ENCODE results near the gene HSF2BP.
"Not testable (repeated sequence)": the region's sequence is repeated elsewhere in the genome, so short reads cannot be mapped to it uniquely, and the experiment has no call there.

The HSF2BP gene

DNA sequence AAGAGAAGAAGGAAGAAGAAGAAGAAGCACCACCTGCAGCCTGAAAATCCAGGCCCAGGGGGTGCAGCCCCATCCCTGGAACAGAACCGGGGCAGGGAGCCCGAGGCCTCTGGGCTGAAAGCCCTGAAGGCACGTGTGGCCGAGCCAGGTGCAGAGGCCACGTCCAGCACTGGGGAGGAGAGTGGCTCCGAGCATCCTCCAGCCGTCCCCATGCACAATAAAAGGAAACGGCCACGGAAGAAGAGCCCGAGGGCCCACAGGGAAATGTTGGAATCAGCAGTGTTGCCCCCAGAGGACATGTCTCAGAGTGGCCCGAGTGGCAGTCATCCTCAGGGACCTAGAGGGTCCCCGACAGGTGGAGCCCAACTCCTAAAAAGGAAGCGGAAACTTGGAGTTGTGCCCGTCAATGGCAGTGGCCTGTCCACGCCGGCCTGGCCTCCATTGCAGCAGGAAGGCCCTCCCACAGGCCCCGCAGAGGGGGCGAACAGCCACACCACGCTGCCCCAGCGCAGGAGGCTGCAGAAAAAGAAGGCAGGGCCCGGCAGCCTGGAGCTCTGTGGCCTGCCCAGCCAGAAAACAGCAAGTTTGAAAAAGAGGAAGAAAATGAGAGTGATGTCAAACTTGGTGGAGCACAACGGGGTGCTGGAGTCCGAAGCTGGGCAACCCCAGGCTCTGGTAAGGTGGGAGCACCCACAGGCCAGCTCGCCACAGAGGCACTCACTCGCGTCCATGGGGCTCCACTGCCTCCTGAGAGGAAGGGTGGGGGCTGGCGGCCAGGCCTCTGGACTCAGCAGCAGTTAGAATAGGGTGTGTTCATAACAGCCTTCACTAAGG lies 28.5 kb upstream of the HSF2BP start:
- no peak for FAIRE-seq

DNA sequence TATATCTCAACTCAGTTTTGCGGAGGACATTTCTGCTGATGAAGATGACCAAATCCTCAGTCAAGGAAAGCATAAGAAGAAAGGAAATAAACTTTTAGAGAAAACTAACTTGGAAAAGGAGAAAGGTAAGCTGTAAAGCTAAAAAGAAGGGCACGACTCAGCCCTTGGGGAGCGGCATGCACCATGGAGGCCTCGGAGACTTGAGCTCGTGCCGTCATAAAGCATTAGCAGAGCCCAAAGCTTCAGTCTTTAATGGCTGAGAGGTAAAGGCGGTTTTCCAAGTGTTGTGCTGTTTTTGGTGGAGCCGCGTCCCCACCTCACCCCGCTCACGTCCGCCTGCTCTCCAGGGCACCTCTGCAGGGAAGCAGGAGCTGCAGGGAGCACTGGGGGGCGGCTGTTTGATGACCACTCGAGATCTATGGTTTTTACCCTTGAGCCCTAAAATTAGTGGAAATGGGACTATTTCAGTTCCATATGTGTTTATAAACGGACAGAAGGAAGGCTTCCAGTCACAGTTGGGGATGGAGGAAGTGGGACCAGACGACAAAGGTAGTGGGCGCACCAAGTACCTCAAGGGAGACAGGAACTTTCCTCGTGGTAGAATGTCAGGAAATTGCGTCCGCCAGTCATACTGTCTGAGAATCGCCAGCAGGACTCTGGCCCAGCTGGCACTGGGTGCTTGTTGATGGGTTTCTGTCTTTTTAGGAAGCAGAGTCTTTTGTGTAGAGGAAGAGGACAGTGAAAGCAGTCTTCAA lies 27.7 kb upstream of the HSF2BP start:
- FAIRE-seq = no peak

- FAIRE-seq = no peak
These were observed 25.1 kb upstream of the HSF2BP start for GRCh38 chr21:43684424-43684823.

- no peak for FAIRE-seq
These were observed 22.4 kb upstream of the HSF2BP start for GRCh38 chr21:43681650-43682049.

- not testable (repeated sequence) for FAIRE-seq
These were observed 21.1 kb upstream of the HSF2BP start for GRCh38 chr21:43680421-43680820.

- no peak for FAIRE-seq
These were observed 20.7 kb upstream of the HSF2BP start for GRCh38 chr21:43679951-43680350.

GRCh38 chr21:43676391-43676790 lies 17.1 kb upstream of the HSF2BP start:
- FAIRE-seq = no peak

DNA sequence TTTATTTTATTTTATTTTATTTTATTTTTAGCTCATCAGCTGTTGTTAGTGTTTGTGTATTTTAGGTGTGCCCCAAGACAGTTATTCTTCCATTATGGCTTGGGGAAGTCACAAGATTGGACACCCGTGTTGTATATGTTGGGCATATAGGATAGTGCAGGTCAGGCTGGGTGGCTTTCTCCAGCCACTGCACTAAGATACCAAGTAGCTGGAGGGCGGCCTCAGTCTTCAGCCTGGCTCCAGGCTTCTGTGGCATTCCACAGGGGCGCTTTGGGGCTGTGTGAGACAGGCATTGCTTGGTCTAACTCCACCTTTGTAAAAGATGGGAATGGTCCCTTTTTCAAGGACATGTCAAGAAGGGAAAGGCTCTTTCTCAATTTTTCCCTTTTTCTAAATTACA lies 16.6 kb upstream of the HSF2BP start:
- FAIRE-seq = no peak

- no peak for FAIRE-seq
These were observed 10.7 kb upstream of the HSF2BP start for GRCh38 chr21:43669828-43670605.

GRCh38 chr21:43667191-43667904 lies 8.1 kb upstream of the HSF2BP start:
- FAIRE-seq = no peak

GRCh38 chr21:43665879-43666278 lies 6.6 kb upstream of the HSF2BP start:
- FAIRE-seq = no peak

- FAIRE-seq = no peak
These were observed 5.1 kb upstream of the HSF2BP start for GRCh38 chr21:43664358-43664757.

DNA sequence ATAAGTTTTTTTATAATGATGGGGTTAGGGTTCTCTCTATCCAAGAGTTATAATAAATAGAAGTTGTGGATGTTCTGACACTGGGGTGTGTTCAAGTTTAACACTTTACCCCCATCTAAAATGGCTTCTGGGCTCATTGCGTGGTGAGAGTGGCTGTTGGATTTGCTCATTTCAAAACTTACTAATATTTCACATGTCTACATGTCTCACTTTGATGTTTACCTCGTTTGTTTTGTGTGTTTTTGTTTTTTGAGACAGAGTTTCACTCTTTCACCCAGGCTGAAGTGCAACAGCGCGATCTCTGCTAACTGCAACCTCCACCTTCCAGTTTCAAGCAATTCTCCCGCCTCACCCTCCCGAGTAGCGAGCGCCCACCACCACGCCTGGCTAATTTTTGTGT lies 3.7 kb upstream of the HSF2BP start:
- no peak for FAIRE-seq

GRCh38 chr21:43662286-43662685 lies 3.0 kb upstream of the HSF2BP start:
- FAIRE-seq = no peak

DNA sequence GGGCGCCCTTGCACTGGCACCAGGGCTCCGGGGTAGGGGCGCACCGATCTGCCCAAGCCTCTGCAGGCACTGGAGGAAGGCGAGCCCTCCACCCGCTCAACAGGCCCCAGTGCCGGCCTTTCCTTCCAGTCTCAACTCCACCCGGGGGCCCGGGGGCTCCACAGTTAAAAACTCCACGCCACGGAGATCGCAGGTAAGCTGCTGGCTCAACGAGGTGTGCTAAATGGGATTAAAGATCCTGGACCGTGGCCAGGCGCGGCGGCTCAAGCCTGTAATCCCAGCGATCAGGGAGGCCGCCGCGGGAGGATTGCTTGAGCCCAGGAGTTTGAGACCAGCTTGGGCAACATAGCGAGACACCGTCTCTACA lies 536 bp downstream of the HSF2BP start:
- no peak for FAIRE-seq

- FAIRE-seq = no peak
These were observed 1.1 kb downstream of the HSF2BP start for GRCh38 chr21:43658088-43658741.

DNA sequence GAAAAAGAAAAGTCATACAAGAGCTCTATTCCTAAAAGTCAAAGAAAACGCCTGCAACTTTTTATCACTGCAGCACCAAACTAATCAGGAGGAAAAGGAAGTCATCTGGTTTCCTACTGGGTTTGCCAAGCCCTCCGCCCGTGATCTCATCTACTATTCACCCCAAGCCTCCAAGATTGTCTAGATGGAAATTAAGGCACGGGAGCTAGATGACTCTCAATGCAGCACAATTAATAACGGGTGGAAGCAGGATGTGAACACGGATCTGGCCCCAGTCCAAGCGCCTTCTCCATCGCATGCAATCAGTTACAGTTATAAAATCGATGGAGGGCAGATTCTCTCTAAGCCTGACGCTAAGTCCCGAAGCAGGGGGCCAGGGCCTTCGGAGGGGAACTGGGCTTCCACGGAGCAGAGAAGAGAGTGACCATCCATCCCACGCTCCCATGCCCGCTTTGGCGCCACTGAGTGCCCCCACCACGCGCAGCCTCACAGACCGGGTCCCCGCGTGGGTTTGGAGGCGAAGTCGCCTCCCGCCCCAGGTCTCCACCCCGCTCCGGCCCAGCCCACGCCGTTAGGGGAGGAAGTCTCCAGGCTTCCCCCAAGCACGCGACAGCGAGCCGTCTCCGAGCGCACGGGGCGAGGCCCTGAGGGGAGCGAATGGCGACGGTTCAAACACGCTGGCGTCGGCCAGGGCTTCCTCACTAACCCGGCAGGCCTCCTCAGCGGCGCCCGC lies 1.8 kb downstream of the HSF2BP start:
- FAIRE-seq = no peak

- FAIRE-seq = no peak
These were observed 4.3 kb downstream of the HSF2BP start for GRCh38 chr21:43654806-43655489.

DNA sequence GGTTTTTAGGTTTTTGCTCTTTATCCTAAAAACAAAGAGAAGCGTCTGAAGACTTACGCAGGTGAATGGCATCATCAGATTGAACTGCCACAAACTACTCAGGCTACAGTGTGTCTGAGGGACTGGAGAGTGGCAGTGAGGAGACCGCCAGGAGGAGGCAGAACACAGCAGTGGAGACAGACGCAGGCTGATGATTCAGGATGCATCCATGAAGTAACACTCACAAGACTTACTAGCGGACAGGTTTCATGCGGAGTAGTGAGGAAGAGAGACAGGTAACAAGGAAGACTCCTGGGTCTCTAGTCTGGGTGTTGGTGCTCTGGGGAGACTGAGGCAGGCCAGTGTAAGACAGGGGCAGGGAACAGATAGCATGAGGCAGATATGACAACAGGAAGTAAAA lies 5.7 kb downstream of the HSF2BP start:
- no peak for FAIRE-seq

DNA sequence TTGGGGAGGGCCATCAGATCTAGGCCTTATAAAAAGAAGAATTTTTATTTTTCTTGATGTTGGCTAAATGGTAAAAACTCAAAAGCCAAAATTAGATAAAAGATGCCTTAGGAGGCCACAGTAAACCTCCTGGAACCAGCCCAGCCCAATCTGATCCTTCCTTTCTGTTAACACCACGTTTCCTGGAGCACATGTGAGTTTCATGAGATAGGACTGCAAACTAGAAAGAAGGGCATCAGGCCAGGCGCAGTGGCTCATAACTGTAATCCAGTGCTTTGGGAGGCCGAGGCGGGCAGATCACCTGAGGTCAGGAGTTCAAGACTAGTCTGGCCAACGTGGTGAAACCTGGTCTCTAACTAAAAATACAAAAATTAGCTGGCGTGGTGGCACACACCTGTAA lies 6.7 kb downstream of the HSF2BP start:
- FAIRE-seq = no peak

- not testable (repeated sequence) for FAIRE-seq
These were observed 7.4 kb downstream of the HSF2BP start for GRCh38 chr21:43651926-43652325.
